ENCODE measurements around the gene IPO9.

The IPO9 gene

DNA sequence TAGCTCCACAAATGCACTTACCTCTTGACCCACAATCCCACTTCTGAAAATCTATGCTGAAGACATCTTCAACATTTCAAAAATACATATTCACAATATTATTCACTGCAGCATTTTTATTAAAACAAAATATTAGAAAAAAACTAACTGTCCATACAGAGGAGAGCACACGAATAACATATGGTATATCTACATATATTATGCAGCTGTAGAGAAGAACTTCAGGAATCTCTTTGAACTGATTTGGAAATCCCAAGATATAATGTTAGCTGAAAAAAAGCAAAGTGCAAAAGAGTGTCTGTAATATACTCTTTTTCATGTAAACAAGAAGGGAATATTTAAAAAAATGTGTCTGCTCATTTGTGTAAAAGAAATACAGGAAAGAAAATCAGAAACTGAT lies 11.5 kb downstream of the IPO9 start:
- H3K4ac ChIP-seq (ENCODE audit: low read depth in 1 of 2, low read length in 2 of 2) = no peak overlapping the region
- no peak overlapping the region for H4K8ac ChIP-seq (ENCODE audit: low read length)
- no peak overlapping the region for H2BK120ac ChIP-seq (ENCODE audit: low read depth, low read length)
- H2BK15ac ChIP-seq (ENCODE audit: low read depth, poor library complexity, severe bottlenecking) = no peak overlapping the region
- H2AK5ac ChIP-seq (ENCODE audit: low read length, severe bottlenecking) = no peak overlapping the region
- H3K4me2 ChIP-seq (ENCODE audit: low read length, poor library complexity, severe bottlenecking) = no peak overlapping the region
- peaks cover 2% of the 10 kb centered on the region for H3K4me1 ChIP-seq (ENCODE audit: control insufficient read depth, insufficient read depth, low read depth, low read length)
- no peak for DNase-seq
- peaks cover 11% of the 10 kb centered on the region for H3K79me1 ChIP-seq (replicated peaks; ENCODE audit: low read length, poor library complexity, severe bottlenecking)
- H3K36me3 ChIP-seq (ENCODE audit: control insufficient read depth in 1 of 2, insufficient read depth in 2 of 2, low read depth in 1 of 2, low read length in 2 of 2) = peaks cover 3 to 6% of the 10 kb centered on the region in 2 experiments
- H3K14ac ChIP-seq (ENCODE audit: low read length in 2 of 2) = no peak overlapping the region
- H2AFZ ChIP-seq (ENCODE audit: low read depth, low read length) = no peak overlapping the region
- no peak overlapping the region for H3K4me3 ChIP-seq (ENCODE audit: insufficient read depth in 1 of 2, low read depth in 1 of 2, low read length in 2 of 2)
- H3K9ac ChIP-seq (ENCODE audit: low read length) = no peak overlapping the region
- H2BK5ac ChIP-seq (ENCODE audit: low read depth, low read length, poor library complexity, severe bottlenecking) = no peak overlapping the region
- no peaks in the 10 kb centered on the region for H3K9me3 ChIP-seq (ENCODE audit: control insufficient read depth, low read length)
- H2BK12ac ChIP-seq (ENCODE audit: low read length in 2 of 2) = no peak overlapping the region
- no peak overlapping the region for H3K18ac ChIP-seq (ENCODE audit: low read depth in 1 of 2, low read length in 2 of 2)
- H4K91ac ChIP-seq (ENCODE audit: low read length) = no peak overlapping the region
- no CpG with 5 or more reads among the region's 1 CpG for WGBS
- H3K27me3 ChIP-seq (ENCODE audit: control insufficient read depth in 1 of 2, insufficient read depth in 1 of 2, low read length in 2 of 2) = no peaks in the 10 kb centered on the region
- H3K23ac ChIP-seq (ENCODE audit: low read length in 2 of 2) = no peak overlapping the region
- H3K27ac ChIP-seq (ENCODE audit: low read length, poor library complexity, severe bottlenecking) = no peak overlapping the region

DNA sequence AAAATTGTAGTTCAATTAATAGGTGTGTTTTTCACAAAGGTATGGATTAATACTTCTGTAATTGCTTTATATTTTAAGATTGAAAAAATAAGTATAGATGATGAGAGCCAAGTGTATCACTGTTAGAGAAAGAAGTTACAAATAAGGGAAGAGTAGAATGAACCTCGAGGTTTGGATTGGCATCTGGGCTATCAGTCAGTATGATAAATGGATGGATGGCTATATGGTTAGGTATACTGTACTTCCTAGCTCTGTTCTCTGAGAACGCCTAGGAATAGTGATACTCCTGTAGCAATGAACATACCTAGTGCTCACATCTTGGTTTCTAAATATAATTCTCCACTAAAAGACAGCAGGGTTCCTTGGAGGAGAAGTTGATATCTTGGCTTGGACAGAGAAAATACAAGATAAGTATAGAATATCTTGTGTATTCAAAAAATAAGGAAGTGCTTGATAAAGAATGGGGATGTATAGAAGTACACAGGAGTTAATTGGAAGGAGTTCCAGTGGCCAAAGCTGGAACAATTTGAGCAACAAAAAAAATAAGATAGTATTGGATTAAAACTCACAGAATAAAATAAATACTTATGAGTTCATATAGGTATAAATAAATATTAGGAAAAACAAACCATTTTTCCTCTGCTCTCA lies 12.4 kb downstream of the IPO9 start:
- peaks cover 2% of the 10 kb centered on the region for H3K4me1 ChIP-seq (ENCODE audit: control insufficient read depth, insufficient read depth, low read depth, low read length)
- no peak overlapping the region for H2AFZ ChIP-seq (ENCODE audit: low read depth, low read length)
- peaks cover 11% of the 10 kb centered on the region for H3K79me1 ChIP-seq (replicated peaks; ENCODE audit: low read length, poor library complexity, severe bottlenecking)
- H4K91ac ChIP-seq (ENCODE audit: low read length) = no peak overlapping the region
- H2BK12ac ChIP-seq (ENCODE audit: low read length in 2 of 2) = no peak overlapping the region
- WGBS = 100% methylated on average over 1 of the region's 2 CpGs
- no peak for DNase-seq
- no peak overlapping the region for H3K14ac ChIP-seq (ENCODE audit: low read length in 2 of 2)
- no peak overlapping the region for H3K4me3 ChIP-seq (ENCODE audit: insufficient read depth in 1 of 2, low read depth in 1 of 2, low read length in 2 of 2)
- H4K8ac ChIP-seq (ENCODE audit: low read length) = no peak overlapping the region
- no peak overlapping the region for H3K27ac ChIP-seq (ENCODE audit: low read length, poor library complexity, severe bottlenecking)
- no peak overlapping the region for H3K23ac ChIP-seq (ENCODE audit: low read length in 2 of 2)
- no peak overlapping the region for H3K9ac ChIP-seq (ENCODE audit: low read length)
- H3K27me3 ChIP-seq (ENCODE audit: control insufficient read depth in 1 of 2, insufficient read depth in 1 of 2, low read length in 2 of 2) = no peaks in the 10 kb centered on the region
- H2BK15ac ChIP-seq (ENCODE audit: low read depth, poor library complexity, severe bottlenecking) = no peak overlapping the region
- H3K9me3 ChIP-seq (ENCODE audit: control insufficient read depth, low read length) = no peaks in the 10 kb centered on the region
- no peak overlapping the region for H3K18ac ChIP-seq (ENCODE audit: low read depth in 1 of 2, low read length in 2 of 2)
- H2AK5ac ChIP-seq (ENCODE audit: low read length, severe bottlenecking) = no peak overlapping the region
- no peak overlapping the region for H2BK120ac ChIP-seq (ENCODE audit: low read depth, low read length)
- H3K36me3 ChIP-seq (ENCODE audit: control insufficient read depth in 1 of 2, insufficient read depth in 2 of 2, low read depth in 1 of 2, low read length in 2 of 2) = peaks cover 3 to 4% of the 10 kb centered on the region in 2 experiments
- H2BK5ac ChIP-seq (ENCODE audit: low read depth, low read length, poor library complexity, severe bottlenecking) = no peak overlapping the region
- H3K4me2 ChIP-seq (ENCODE audit: low read length, poor library complexity, severe bottlenecking) = no peak overlapping the region
- no peak overlapping the region for H3K4ac ChIP-seq (ENCODE audit: low read depth in 1 of 2, low read length in 2 of 2)

- H3K27me3 ChIP-seq (ENCODE audit: control insufficient read depth in 1 of 2, insufficient read depth in 1 of 2, low read length in 2 of 2) = no peaks in the 10 kb centered on the region
- H4K8ac ChIP-seq (ENCODE audit: low read length) = no peak overlapping the region
- H3K4me3 ChIP-seq (ENCODE audit: insufficient read depth in 1 of 2, low read depth in 1 of 2, low read length in 2 of 2) = no peak overlapping the region
- 83% methylated on average over 1 of the region's 2 CpGs for WGBS
- H3K27ac ChIP-seq (ENCODE audit: low read length, poor library complexity, severe bottlenecking) = no peak overlapping the region
- H3K18ac ChIP-seq (ENCODE audit: low read depth in 1 of 2, low read length in 2 of 2) = no peak overlapping the region
- H3K9me3 ChIP-seq (ENCODE audit: control insufficient read depth, low read length) = no peaks in the 10 kb centered on the region
- no peak overlapping the region for H2BK12ac ChIP-seq (ENCODE audit: low read length in 2 of 2)
- H2BK15ac ChIP-seq (ENCODE audit: low read depth, poor library complexity, severe bottlenecking) = no peak overlapping the region
- H4K91ac ChIP-seq (ENCODE audit: low read length) = no peak overlapping the region
- no peak overlapping the region for H3K4ac ChIP-seq (ENCODE audit: low read depth in 1 of 2, low read length in 2 of 2)
- peaks cover 11% of the 10 kb centered on the region for H3K79me1 ChIP-seq (replicated peaks; ENCODE audit: low read length, poor library complexity, severe bottlenecking)
- H2AFZ ChIP-seq (ENCODE audit: low read depth, low read length) = no peak overlapping the region
- H3K23ac ChIP-seq (ENCODE audit: low read length in 2 of 2) = no peak overlapping the region
- peaks cover 3 to 7% of the 10 kb centered on the region in 2 experiments for H3K36me3 ChIP-seq (ENCODE audit: control insufficient read depth in 1 of 2, insufficient read depth in 2 of 2, low read depth in 1 of 2, low read length in 2 of 2)
- H3K4me1 ChIP-seq (ENCODE audit: control insufficient read depth, insufficient read depth, low read depth, low read length) = peaks cover 2% of the 10 kb centered on the region
- no peak overlapping the region for H2BK5ac ChIP-seq (ENCODE audit: low read depth, low read length, poor library complexity, severe bottlenecking)
- no peak overlapping the region for H3K4me2 ChIP-seq (ENCODE audit: low read length, poor library complexity, severe bottlenecking)
- no peak overlapping the region for H2AK5ac ChIP-seq (ENCODE audit: low read length, severe bottlenecking)
- H3K14ac ChIP-seq (ENCODE audit: low read length in 2 of 2) = no peak overlapping the region
- DNase-seq = no peak
- no peak overlapping the region for H3K9ac ChIP-seq (ENCODE audit: low read length)
- no peak overlapping the region for H2BK120ac ChIP-seq (ENCODE audit: low read depth, low read length)
Observed at GRCh38 chr1:201842472-201843027, 13.6 kb downstream of the IPO9 start.

GRCh38 chr1:201845331-201846083 lies 16.6 kb downstream of the IPO9 start:
- peak; percentile 32 for DNase-seq
- Histone ChIP-seq H3K4me2 (ENCODE audit: low read length, poor library complexity, severe bottlenecking) (no peak overlapping the region), H2BK5ac (ENCODE audit: low read depth, low read length, poor library complexity, severe bottlenecking) (no peak overlapping the region), H3K4me1 (ENCODE audit: control insufficient read depth, insufficient read depth, low read depth, low read length) (no peaks in the 10 kb centered on the region), H3K9ac (ENCODE audit: low read length) (no peak overlapping the region), H4K8ac (ENCODE audit: low read length) (no peak overlapping the region), H3K18ac (ENCODE audit: low read depth in 1 of 2, low read length in 2 of 2) (no peak overlapping the region), H3K27ac (ENCODE audit: low read length, poor library complexity, severe bottlenecking) (peak overlapping the region; percentile 40), H3K4me3 (ENCODE audit: insufficient read depth in 1 of 2, low read depth in 1 of 2, low read length in 2 of 2) (no peak overlapping the region), H3K27me3 (ENCODE audit: control insufficient read depth in 1 of 2, insufficient read depth in 1 of 2, low read length in 2 of 2) (no peaks in the 10 kb centered on the region), H2BK15ac (ENCODE audit: low read depth, poor library complexity, severe bottlenecking) (no peak overlapping the region), H3K79me1 (replicated peaks; ENCODE audit: low read length, poor library complexity, severe bottlenecking) (peaks cover 15% of the 10 kb centered on the region), H2BK12ac (ENCODE audit: low read length in 2 of 2) (no peak overlapping the region), H3K4ac (ENCODE audit: low read depth in 1 of 2, low read length in 2 of 2) (no peak overlapping the region), H2BK120ac (ENCODE audit: low read depth, low read length) (no peak overlapping the region), H4K91ac (ENCODE audit: low read length) (no peak overlapping the region), H2AFZ (ENCODE audit: low read depth, low read length) (no peak overlapping the region), H2AK5ac (ENCODE audit: low read length, severe bottlenecking) (no peak overlapping the region), H3K9me3 (ENCODE audit: control insufficient read depth, low read length) (no peaks in the 10 kb centered on the region), H3K36me3 (ENCODE audit: control insufficient read depth in 1 of 2, insufficient read depth in 2 of 2, low read depth in 1 of 2, low read length in 2 of 2) (peaks cover 3 to 25% of the 10 kb centered on the region in 2 experiments), H3K14ac (ENCODE audit: low read length in 2 of 2) (no peak overlapping the region), H3K23ac (ENCODE audit: low read length in 2 of 2) (no peak overlapping the region)
- 95% methylated on average over 2 of the region's 2 CpGs for WGBS
